T-helper 17 cell (primary cell): ENCODE results near the gene TOM1L1. TPM values are rescaled to one million over a fixed set of nuclear protein-coding genes. Genes with fewer than 3 reads are reported as not detected.
"Not testable (repeated sequence)": the region's sequence is repeated elsewhere in the genome, so short reads cannot be mapped to it uniquely, and the experiment has no call there.

Experiments used
- ATAC-seq: fragments of 150-1000 bp; cut with Tn5 transposase; 2 replicates; pipeline ENCODE4 v1.10.0; 2021; ENCODE audit warnings: mild to moderate bottlenecking, moderate library complexity
- DNase-seq, 3 donors: peaks; one replicate each; pipeline versions ENCODE4 v3.0.0 to v3.0.0-alpha.2; 2020 to 2021
- H3K9me3 ChIP-seq: one replicate; pipeline ENCODE4 v1.7.0; 2013; ENCODE audit warnings: low read length, mild to moderate bottlenecking; ENCODE audit not compliant: control insufficient read depth, poor library complexity, severe bottlenecking
- H3K27ac Mint-ChIP-seq: one replicate; pipeline ENCODE4 v1.8.0; 2022; ENCODE audit warnings: mild to moderate bottlenecking, moderate library complexity, mixed read lengths
- H3K27me3 Mint-ChIP-seq: one replicate; pipeline ENCODE4 v1.8.0; 2022; ENCODE audit warnings: mixed read lengths
- H3K36me3 Mint-ChIP-seq: one replicate; pipeline ENCODE4 v1.8.0; 2022; ENCODE audit warnings: low read depth, mixed read lengths
- H3K4me1 Mint-ChIP-seq: one replicate; pipeline ENCODE4 v1.8.0; 2022; ENCODE audit warnings: mild to moderate bottlenecking, mixed read lengths
- H3K4me3 Mint-ChIP-seq: one replicate; pipeline ENCODE4 v1.8.0; 2022; ENCODE audit warnings: mild to moderate bottlenecking, moderate library complexity, mixed read lengths
- total RNA-seq, 4 donors: library from RNA in 2 of 4; stranded (reverse) in 2 of 4; gene quantifications; one replicate each; pipeline ENCODE4 v1.2.3 and lab custom pipeline; 2022 to 2026

TOM1L1 gene, protein sequence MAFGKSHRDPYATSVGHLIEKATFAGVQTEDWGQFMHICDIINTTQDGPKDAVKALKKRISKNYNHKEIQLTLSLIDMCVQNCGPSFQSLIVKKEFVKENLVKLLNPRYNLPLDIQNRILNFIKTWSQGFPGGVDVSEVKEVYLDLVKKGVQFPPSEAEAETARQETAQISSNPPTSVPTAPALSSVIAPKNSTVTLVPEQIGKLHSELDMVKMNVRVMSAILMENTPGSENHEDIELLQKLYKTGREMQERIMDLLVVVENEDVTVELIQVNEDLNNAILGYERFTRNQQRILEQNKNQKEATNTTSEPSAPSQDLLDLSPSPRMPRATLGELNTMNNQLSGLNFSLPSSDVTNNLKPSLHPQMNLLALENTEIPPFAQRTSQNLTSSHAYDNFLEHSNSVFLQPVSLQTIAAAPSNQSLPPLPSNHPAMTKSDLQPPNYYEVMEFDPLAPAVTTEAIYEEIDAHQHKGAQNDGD
- total RNA-seq (1 to 10 TPM in 1 of 2 donors, under 1 TPM in 1; 0.42 to 1.1 TPM), total RNA-seq (lab: John Stamatoyannopoulos, UW) (0.90 to 2.2 reads per million in 2 donors)

GRCh38 chr17:54900457-54901229 lies at the start of gene TOM1L1:
TSS of gene TOM1L1 (plus strand) at chr17:54900852. CDS start at chr17:54900866, 14 bp downstream.
- Mint-ChIP-seq H3K4me1 (peaks cover 6% of the 10 kb centered on the region), H3K27me3 (peaks cover 50% of the 10 kb centered on the region), H3K36me3 (no peaks in the 10 kb centered on the region), H3K4me3 (peak within 1 kb of the TSS; percentile 82), H3K27ac (peak within 1 kb of the TSS; percentile 6)
- no peaks in the 10 kb centered on the region for H3K9me3 ChIP-seq
- DNase-seq (peak; percentile 15 to 22 (median 18)), ATAC-seq (peak; percentile 90)

GRCh38 chr17:54859187-54859586 lies 41.5 kb upstream of the TOM1L1 start:
- H3K4me1 Mint-ChIP-seq, result no peaks in the 10 kb centered on the region
- H3K36me3 Mint-ChIP-seq, result no peaks in the 10 kb centered on the region
- H3K27me3 Mint-ChIP-seq, result peaks cover 22% of the 10 kb centered on the region
- H3K27ac Mint-ChIP-seq, result no peak overlapping the region
- no peaks in the 10 kb centered on the region for H3K9me3 ChIP-seq
- ATAC-seq (no peak), DNase-seq (no peak)
- H3K4me3 Mint-ChIP-seq, result no peak overlapping the region

DNA sequence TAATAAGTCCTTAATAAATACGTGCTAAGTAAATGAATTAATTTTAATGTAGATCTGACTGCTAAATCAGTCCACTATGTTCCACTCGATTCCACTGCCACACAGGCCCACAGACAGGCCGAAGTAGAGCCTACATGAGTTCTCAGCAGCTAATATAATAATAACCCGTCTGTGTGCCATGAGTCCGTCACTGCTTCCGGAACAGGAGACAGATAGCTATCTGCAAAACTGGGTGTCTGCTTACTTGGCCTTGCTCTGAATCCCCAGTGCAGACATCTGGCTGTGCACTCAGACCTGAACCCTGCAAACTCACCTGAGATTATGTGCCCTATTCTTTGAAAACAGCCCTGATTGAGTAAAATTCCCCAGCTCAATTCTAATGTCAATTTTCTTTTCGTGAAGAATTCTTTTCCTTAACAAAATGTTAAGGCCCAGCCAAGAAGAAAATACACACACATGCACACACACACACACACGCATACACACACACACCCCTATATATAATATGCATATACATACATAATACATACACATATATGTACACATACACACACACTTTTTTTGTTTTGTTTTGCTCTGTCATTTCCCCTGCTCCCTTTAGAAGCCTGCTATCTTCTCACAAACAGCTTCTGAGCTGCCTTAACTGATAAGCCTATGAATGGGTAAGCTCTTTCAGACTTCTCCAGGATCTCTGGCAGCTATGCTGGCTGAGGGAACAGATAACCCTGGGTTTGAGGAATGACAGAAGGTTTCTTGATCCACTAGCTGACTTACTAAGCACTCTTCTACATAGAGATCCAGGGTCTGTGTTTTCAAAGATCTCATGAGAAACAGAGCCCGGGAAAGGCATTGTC lies 39.8 kb upstream of the TOM1L1 start:
- ATAC-seq, result no peak
- Mint-ChIP-seq H3K27ac (no peak overlapping the region), H3K4me1 (no peaks in the 10 kb centered on the region), H3K4me3 (no peak overlapping the region), H3K36me3 (no peaks in the 10 kb centered on the region), H3K27me3 (peaks cover 36% of the 10 kb centered on the region)
- no peaks in the 10 kb centered on the region for H3K9me3 ChIP-seq
- DNase-seq, result no peak

DNA sequence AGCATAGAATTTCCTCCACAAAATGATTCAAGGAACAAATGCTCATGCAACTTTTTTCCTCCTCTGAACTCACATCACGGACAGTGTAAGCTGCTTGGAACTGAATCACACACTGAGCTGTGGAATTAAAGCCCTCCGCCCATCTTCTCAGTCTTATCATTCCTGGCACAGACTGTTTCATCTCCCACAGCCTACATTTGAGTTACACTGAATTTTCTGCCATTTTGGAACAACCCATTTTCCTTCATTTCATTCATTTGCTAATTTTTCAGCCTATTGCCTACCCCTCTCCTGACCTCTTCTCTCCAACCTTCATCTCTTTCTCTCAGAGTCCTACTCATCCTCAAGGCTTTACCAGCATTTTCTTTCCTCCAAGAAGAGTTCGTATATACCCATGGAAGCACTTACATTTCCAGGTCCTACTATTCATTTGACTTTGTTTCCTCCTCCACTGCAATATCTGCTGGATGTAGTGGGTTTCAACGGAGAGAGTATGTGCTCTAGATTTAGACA lies 39.1 kb upstream of the TOM1L1 start:
- no peak for DNase-seq
- ATAC-seq, result no peak
- Mint-ChIP-seq H3K27ac (no peak overlapping the region), H3K27me3 (peaks cover 36% of the 10 kb centered on the region), H3K36me3 (no peaks in the 10 kb centered on the region), H3K4me3 (no peak overlapping the region), H3K4me1 (no peaks in the 10 kb centered on the region)
- no peaks in the 10 kb centered on the region for H3K9me3 ChIP-seq

DNA sequence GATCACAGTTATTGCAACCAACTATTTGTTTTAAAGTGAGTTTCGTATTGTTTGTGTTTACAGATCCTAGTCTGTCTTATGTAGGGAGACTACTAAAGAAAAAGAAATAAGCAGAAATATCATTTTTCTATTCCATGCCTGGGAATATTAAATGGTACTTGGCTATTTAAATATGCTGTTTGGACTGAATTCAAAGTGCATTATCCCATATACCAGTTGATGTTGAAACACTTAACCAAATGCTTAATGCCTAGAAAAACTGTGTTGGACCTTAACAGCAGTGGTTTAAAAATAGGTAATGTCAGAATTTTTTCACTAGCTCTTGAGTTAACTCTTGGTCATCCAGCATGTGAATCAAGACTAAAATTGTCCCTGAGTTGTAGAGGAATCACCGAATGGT lies 37.5 kb upstream of the TOM1L1 start:
- H3K27me3 Mint-ChIP-seq, result peaks cover 38% of the 10 kb centered on the region
- no peak overlapping the region for H3K4me3 Mint-ChIP-seq
- no peaks in the 10 kb centered on the region for H3K9me3 ChIP-seq
- H3K4me1 Mint-ChIP-seq, result no peaks in the 10 kb centered on the region
- ATAC-seq (no peak), DNase-seq (no peak)
- no peak overlapping the region for H3K27ac Mint-ChIP-seq
- no peaks in the 10 kb centered on the region for H3K36me3 Mint-ChIP-seq

DNA sequence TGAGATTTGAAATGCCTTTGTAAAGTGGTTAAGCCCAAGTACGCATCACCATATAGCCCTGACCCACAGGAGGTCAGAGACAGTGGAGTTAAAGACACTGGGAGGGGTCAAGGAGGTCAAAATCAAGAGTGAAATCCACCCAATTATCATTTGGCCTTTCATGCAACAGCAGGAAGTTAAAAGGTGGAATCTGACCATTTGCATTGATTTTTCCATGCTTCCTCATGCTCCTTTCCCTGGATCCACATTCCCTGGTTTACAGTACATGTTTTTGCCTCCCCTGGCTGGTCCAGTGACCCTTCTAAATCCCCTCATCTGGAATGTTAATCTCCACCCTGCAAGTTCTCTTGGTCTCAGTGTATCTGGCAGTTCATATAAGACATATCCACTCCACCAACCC lies 36.6 kb upstream of the TOM1L1 start:
- no peak for DNase-seq
- Mint-ChIP-seq H3K36me3 (no peaks in the 10 kb centered on the region), H3K4me1 (no peaks in the 10 kb centered on the region), H3K27ac (no peak overlapping the region), H3K4me3 (no peak overlapping the region), H3K27me3 (peaks cover 35% of the 10 kb centered on the region)
- H3K9me3 ChIP-seq, result no peaks in the 10 kb centered on the region
- no peak for ATAC-seq

DNA sequence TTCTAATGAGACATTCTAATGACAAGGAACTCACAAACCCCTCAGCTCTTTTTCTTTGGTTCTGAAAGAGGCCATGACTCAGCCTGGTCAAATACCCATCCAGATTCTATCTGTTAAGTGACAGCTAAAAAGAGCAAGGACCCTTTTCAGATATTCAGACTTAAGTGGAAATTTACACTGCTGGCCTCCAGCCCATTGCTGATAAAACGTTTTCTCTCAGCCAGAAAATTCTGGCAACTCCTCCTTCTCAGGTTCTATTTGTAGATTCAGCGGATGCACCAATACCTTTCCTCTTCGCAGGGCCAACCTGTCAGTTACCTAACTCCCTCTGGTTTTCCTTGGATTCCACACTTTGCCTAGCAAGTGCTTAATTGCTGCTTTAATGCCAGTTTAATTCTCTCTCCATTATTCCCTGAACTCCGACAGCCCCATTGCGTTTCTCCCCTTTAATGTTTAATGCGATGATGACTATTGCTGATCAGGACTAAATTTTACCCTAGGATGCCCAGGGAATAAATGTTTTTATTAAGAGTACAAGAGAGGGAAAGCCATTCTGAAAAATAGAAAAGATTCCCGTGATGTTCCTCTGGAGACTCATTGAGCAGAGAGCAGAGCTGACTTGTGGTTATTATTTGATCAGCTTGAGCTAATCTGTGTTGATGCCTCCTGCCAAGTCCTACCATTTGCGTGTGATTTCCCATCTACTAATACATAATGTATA lies 35.9 kb upstream of the TOM1L1 start:
- H3K27ac Mint-ChIP-seq, result no peak overlapping the region
- no peak overlapping the region for H3K4me3 Mint-ChIP-seq
- peaks cover 37% of the 10 kb centered on the region for H3K27me3 Mint-ChIP-seq

DNA sequence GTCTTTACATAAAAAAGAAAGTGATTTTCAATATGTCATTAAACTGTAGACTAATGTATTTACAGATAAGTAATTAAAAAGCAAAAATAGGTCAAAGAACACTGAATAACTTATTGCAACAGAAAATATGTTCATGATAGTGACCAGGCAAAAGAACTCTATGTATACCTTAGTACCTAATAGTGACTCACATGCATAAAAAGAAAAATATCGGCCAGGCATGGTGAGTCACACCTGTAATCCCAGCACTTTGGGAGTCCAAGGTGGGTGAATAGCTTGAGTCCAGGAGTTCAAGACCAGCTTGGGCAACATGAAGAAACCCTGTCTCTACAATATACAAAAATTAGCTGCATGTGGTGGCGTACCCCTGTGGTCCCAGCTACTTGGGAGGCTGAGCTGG lies 33.0 kb upstream of the TOM1L1 start:
- Mint-ChIP-seq H3K36me3 (no peaks in the 10 kb centered on the region), H3K4me1 (no peaks in the 10 kb centered on the region), H3K27me3 (peaks cover 50% of the 10 kb centered on the region), H3K27ac (no peak overlapping the region), H3K4me3 (no peak overlapping the region)
- no peak for DNase-seq
- no peak for ATAC-seq
- H3K9me3 ChIP-seq, result no peaks in the 10 kb centered on the region

More for the DNA sequence above, 35.9 kb upstream of the TOM1L1 start:
- Mint-ChIP-seq H3K4me1 (no peaks in the 10 kb centered on the region), H3K36me3 (no peaks in the 10 kb centered on the region)
- ATAC-seq (no peak), DNase-seq (no peak)
- H3K9me3 ChIP-seq, result no peaks in the 10 kb centered on the region

DNA sequence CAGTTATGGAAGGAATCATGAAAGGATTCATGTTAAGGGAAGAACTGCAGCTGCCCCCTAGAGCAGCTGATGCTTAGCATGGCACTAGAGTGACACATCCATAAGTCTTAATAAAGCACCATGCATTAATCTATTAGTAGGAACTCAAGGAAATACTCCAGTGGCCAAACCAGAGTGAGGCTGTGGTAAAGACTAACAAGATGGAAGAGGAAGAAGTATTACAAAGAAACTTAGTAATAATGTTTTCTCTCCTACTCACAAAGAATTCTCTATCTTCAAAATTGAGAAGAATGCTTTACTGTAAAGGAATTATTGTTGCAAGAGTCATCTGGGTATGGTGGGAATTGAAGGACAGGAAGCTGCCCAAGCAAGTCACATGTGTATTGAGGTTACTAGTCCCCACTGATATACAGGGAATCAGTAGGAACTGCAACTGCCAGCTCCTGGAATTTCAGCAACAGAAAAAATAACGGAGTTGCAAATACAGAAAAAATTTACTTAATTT lies 29.9 kb upstream of the TOM1L1 start:
- no peak for DNase-seq
- no peak for ATAC-seq
- no peaks in the 10 kb centered on the region for H3K9me3 ChIP-seq
- Mint-ChIP-seq H3K27ac (no peak overlapping the region), H3K27me3 (peaks cover 33% of the 10 kb centered on the region), H3K36me3 (no peaks in the 10 kb centered on the region), H3K4me3 (no peak overlapping the region), H3K4me1 (no peaks in the 10 kb centered on the region)

GRCh38 chr17:54875906-54876305 lies 24.7 kb upstream of the TOM1L1 start:
- H3K4me1 Mint-ChIP-seq, H3K9me3 ChIP-seq, H3K36me3 Mint-ChIP-seq, H3K27ac Mint-ChIP-seq, DNase-seq, H3K4me3 Mint-ChIP-seq, H3K27me3 Mint-ChIP-seq, ATAC-seq: not testable (repeated sequence)

DNA sequence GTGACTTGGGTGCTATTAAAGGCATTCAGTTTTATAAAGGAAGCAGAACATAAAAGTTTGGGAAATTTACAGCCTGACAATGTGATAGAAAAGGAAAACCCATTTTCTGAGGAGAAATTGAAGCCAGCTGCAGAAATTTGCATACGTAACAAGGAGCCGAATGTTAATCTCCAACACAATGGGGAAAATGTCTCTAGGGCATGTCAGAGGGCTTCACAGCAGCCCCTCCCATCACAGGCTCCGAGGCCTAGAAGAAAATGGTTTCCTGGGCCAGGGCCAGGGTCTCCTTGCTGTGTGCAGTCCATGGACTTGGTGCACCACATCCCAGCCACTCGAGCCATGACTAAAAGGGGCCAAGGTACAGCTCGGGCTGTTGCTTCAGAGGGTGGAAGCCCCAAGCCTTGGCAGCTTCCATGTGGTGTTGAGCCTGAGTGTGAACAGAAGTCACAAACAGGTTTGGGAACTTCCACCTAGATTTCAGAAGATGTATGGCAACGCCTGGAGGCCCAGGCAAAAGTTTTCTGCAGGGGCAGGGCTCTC lies 23.9 kb upstream of the TOM1L1 start:
- no peaks in the 10 kb centered on the region for H3K4me1 Mint-ChIP-seq
- peaks cover 2% of the 10 kb centered on the region for H3K36me3 Mint-ChIP-seq
- no peak overlapping the region for H3K27ac Mint-ChIP-seq
- ATAC-seq (no peak), DNase-seq (no peak)
- H3K9me3 ChIP-seq, result no peaks in the 10 kb centered on the region
- no peak overlapping the region for H3K4me3 Mint-ChIP-seq
- H3K27me3 Mint-ChIP-seq, result peaks cover 6% of the 10 kb centered on the region
